ENCODE measurements around the gene AMY1B. TPM values are rescaled to one million over a fixed set of nuclear protein-coding genes. Genes with fewer than 3 reads are reported as not detected.

Gene AMY1B
- not detected in 5 replicates for total RNA-seq (2022; extraction: Qiagen RNA extraction; ENCODE audit: low read depth)

DNA sequence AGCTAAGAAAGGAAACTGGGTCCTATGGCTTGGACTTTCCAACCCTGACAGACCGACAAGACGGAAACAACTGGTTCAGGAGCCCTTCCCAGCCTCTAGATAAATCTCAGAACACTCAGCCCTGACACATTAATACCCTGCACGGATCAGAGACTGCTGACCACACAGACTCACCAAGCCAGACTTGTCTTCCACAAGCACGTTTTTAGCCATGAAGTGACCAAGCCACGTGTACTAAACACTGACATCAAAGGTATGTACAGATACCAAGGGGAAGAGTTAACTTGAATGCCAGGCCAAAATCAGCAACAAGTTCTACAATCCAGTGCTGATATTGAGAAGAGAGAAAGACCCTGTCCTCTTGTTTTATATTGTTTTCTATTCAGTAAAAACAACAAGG lies at the start of gene AMY1B:
AMY1B (minus strand) TSS at position 101 of the 400 bp plus-strand sequence. CDS start 571 bp downstream, outside the sequence.

GRCh38 chr1:103655460-103655859 lies 40.5 kb downstream of the AMY1B start, which contains the start of gene AMY1A:
TSS of gene AMY1A (plus strand) at chr1:103655760. CDS start at chr1:103656331, 571 bp downstream.

Other genes starting within 250 kb of the AMY1B start
- 4.4 to 6.7 TPM (median 5.7 TPM) in 5 replicates for gene RNPC3, start 170.5 kb downstream of the AMY1B start, total RNA-seq (2022; extraction: Qiagen RNA extraction; ENCODE audit: low read depth)
- 0.33 to 0.55 TPM (median 0.43 TPM) in 5 replicates for gene AMY2B, start 124.6 kb downstream of the AMY1B start, total RNA-seq (2022; extraction: Qiagen RNA extraction; ENCODE audit: low read depth)
- not detected in 5 replicates for gene AMY2A, start 78.8 kb downstream of the AMY1B start, total RNA-seq (2022; extraction: Qiagen RNA extraction; ENCODE audit: low read depth)
- not detected in 5 replicates for gene AMY1A, start 40.5 kb downstream of the AMY1B start, total RNA-seq (2022; extraction: Qiagen RNA extraction; ENCODE audit: low read depth)
- gene AMY1C, start 53.7 kb upstream of the AMY1B start, total RNA-seq (2022; extraction: Qiagen RNA extraction; ENCODE audit: low read depth) = not detected in 5 replicates